Caki2 (cell line): ENCODE results near the gene ZNF239. TPM values are rescaled to one million over a fixed set of nuclear protein-coding genes. Genes with fewer than 3 reads are reported as not detected.
A peak's percentile ranks its signal among the peaks of the same experiment; 100 is the strongest.
"Not testable (repeated sequence)": the region's sequence is repeated elsewhere in the genome, so short reads cannot be mapped to it uniquely, and the experiment has no call there.

ENCODE experiments used
- DNase-seq: peaks from one replicate; pipeline ENCODE4 v3.0.0-alpha.2; 2015; ENCODE audit warnings: low read depth
- in situ Hi-C: cut with HindIII; loops from 2 replicates; pipeline ENCODE4 v1.10.0; 2016; ENCODE audit warnings: low sequenced_read_pairs, low pct_unique_long_range_greater_than_20kb, mixed read lengths
- total RNA-seq: library from RNA; depleted of rRNA; stranded (reverse); fragments of >200 nt; shearing (Covaris generic); gene quantifications from 2 replicates; pipeline ENCODE4 v1.2.3, GENCODE V29; 2014; ENCODE audit warnings: low replicate concordance; rRNA removed

The ZNF239 gene
- 4.7 and 11.0 TPM in 2 replicates for total RNA-seq

DNA sequence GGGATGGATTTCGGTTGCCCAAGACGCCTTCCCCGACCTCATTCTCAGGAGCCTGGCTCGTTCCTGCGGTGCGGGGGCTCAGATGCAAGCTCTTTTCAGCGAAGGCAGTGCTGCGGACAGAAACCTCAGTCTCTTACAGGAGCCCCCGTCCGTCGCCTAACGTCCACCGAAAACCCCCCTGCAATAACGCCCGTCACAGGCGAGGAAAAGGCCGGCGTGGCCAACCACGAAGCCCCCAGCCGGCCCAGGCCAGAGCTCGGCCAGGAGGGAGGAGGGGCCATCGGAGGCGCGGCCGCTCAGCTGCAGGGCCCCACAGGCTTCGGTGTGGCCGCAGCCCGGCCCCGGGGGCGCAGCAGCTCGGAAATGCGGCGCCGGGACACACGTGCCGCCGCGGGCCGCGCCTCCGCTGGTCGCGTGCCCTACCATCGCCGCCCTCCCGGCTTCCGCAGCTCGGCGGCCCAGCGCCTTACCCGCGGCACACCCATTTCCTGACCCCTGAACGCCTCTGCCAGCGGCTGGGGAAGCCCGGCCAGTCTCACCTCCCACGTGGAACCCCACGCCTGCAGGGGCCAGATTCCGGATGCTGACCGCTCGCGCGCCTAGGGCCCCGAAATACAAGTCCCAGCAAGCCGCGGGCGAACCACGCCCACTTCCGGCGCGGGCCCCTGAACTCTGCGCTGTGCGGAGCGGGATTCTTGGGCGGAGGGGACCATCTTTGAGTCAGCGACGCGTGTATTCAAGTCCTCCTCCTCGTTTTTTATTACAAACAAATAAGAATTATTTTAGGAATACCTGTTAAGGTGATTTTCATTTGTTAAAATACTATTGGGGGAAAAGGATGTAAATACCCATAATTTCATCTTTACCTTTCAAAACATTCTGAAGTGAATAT lies at the start of gene ZNF239:
Gene ZNF239 (minus strand): TSS at position 616 of the 892 bp plus-strand sequence. CDS start 16,537 bp downstream, outside the sequence.
- peak; percentile 86 for DNase-seq
- in situ Hi-C loops = no loop called here

GRCh38 chr10:43623351-43623750 lies 48.9 kb upstream of the ZNF239 start:
- in situ Hi-C loops = no loop called here
- DNase-seq = no peak

- in situ Hi-C loops = no loop called here
- DNase-seq = no peak
Observed at GRCh38 chr10:43622038-43622437, 47.6 kb upstream of the ZNF239 start.

GRCh38 chr10:43619368-43619767 lies 45.0 kb upstream of the ZNF239 start:
- no peak for DNase-seq
- in situ Hi-C loops = no loop called here

DNA sequence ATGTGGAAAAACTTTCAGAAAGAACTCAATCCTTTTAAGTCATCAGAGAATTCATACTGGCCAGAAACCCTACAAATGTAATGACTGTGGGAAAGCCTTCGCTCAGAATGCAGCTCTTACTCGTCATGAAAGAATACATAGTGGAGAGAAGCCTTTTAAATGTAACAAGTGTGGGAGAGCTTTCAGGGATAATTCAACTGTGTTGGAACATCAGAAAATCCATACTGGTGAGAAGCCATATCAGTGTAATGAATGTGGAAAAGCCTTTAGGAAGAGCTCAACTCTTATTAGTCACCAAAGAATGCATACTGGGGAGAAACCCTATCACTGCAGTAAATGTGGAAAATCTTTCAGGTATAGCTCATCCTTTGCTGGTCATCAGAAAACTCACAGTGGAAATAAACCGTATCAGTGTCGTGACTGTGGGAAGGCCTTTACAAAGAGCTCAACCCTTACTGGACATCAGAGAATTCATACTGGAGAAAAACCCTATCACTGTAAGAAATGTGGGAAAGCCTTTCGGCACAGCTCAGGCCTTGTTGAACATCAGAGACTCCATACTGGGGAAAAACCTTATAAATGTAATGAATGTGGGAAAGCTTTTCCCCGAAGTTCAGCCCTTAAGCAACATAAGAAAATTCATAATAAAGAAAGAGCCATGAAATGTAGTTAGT lies 42.4 kb upstream of the ZNF239 start:
- in situ Hi-C loops = no loop called here
- DNase-seq = peak; percentile 8

GRCh38 chr10:43610636-43611035 lies 36.2 kb upstream of the ZNF239 start:
- in situ Hi-C loops = no loop called here
- DNase-seq = no peak

DNA sequence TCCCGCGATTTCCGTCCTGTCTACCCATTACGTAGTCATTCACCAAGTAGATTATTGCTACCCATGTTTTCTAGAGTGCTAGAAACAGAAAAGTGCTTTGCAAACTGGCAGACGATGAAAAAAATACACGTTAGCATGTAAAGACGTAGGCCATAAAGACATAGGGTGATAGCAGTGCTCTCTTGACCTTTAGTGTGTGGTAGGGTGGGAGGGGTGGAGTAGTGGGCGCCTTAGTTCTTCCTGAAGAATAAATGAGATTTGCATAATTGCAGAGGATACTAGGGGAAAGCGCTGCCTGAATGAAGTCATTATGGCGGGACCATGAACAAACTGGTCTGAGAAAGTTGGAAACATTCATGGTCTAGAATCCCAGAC lies 32.8 kb upstream of the ZNF239 start:
- in situ Hi-C loops = no loop called here
- no peak for DNase-seq

GRCh38 chr10:43606323-43607198 lies 32.1 kb upstream of the ZNF239 start, which contains the start of gene ZNF485:
ZNF485 (plus strand) TSS chr10:43606438; CDS start chr10:43607051, 613 bp downstream.
- peak; percentile 48 for DNase-seq
- in situ Hi-C loops = no loop called here

GRCh38 chr10:43605850-43606322 lies 31.5 kb upstream of the ZNF239 start:
- in situ Hi-C loops = no loop called here
- no peak for DNase-seq

- in situ Hi-C loops, DNase-seq: not testable (repeated sequence)
Observed at GRCh38 chr10:43601576-43601975, 27.2 kb upstream of the ZNF239 start.

DNA sequence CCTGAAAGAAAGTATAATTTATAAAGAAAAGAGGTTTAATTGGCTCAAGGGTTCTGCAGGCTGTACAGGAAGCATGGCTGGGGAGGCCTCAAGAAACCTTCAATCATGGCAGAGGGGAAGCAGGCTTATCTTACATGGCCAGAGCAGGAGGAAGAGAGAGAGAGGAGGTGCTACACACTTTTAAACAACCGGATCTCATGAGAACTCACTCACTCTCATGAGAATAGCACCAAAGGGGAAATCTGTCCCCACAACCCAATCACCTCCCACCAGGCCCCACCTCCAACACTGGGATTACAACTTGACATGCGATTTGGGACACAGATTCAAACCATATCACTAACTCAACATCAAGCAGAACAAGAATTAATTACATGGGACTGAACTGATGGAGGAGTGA lies 24.9 kb upstream of the ZNF239 start:
- in situ Hi-C loops = no loop called here
- DNase-seq = no peak

DNA sequence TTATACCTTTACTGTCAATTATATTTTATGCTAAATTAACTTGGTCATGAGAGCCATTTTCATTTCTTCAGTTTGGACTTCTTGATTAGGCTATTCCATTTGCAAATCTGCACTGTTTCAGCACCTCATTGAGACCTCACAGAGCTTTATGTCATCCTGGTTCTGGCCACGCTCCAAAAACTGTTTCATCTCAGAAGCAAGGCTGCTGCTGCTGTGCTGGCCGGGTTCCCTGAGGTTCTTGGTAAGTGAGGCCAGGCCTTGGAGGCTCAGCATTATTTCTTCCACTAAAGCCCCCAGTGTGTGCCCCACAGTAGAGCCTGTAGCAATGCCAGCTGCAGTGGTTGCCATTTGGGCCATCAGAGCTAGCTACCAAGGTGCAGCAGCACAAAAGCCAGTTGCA lies 24.0 kb upstream of the ZNF239 start:
- in situ Hi-C loops = no loop called here

GRCh38 chr10:43596546-43596945 lies 22.1 kb upstream of the ZNF239 start:
- in situ Hi-C loops = no loop called here
- DNase-seq = no peak

More for the DNA sequence above, 24.0 kb upstream of the ZNF239 start:
- DNase-seq = no peak

GRCh38 chr10:43595739-43596298 lies 21.4 kb upstream of the ZNF239 start:
- in situ Hi-C loops = no loop called here
- no peak for DNase-seq

- no peak for DNase-seq
- in situ Hi-C loops = no loop called here
Observed at GRCh38 chr10:43594944-43595589, 20.7 kb upstream of the ZNF239 start.

GRCh38 chr10:43591303-43591904 lies 17.0 kb upstream of the ZNF239 start:
- in situ Hi-C loops = no loop called here
- no peak for DNase-seq

DNA sequence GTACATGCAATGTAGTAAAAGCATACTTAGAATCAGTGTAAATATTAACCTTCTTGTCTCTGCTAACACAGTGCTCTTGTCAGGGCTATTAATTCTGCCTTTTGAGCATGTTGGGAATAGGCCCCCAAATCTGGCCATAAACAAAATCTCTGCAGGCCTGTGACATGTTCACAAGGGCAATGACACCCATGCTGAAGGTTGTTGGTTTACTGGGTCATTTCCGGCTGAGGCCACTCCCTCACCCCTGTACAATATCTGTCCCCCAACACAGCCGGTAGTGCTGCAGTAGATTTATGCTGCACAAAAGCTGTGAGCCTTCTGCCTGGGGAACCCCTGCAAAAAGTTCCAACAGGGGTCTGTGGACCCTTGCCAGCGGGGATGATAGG lies 12.3 kb upstream of the ZNF239 start:
- DNase-seq, in situ Hi-C loops: not testable (repeated sequence)
